Measurements from ENCODE around the gene TGFB2. TPM values are rescaled to one million over a fixed set of nuclear protein-coding genes. Genes with fewer than 3 reads are reported as not detected.

The TGFB2 gene
- total RNA-seq, 4 donors from 2014 or later, result 5.3 to 12.6 (median 6.1) TPM

Small RNA genes lying within 50 kb of the gene (small RNA-seq; reads per million reads assigned to genes)
- gene AC096638.1, result 0 reads per million in 3 donors

Other genes starting within 250 kb of the TGFB2 start
- gene RRP15, start 60.0 kb upstream of the TGFB2 start, total RNA-seq, result 1 to 10 TPM; 7.0 to 9.9 (median 8.1) TPM